Ovary (tissue), 9 donors: Measurements from ENCODE around the gene RASAL2. TPM values are rescaled to one million over a fixed set of nuclear protein-coding genes. Genes with fewer than 3 reads are reported as not detected.

Experiments used
- DNase-seq, 5 donors: peaks; one replicate each; pipeline ENCODE4 v3.0.0-alpha.2; 2019 to 2020
- H3K27ac ChIP-seq, 2 donors: fragments of 200-600 bp; one replicate each; pipeline versions ENCODE4 v1.5.1 to v1.8.0; 2019 to 2022
- H3K27me3 ChIP-seq: fragments of 200-600 bp; one replicate; pipeline ENCODE4 v1.8.0; 2022
- H3K36me3 ChIP-seq: fragments of 200-600 bp; sonication (generic); one replicate; pipeline ENCODE4 v1.5.1; 2019
- H3K4me1 ChIP-seq: one replicate; pipeline ENCODE4 v1.8.1; 2013; ENCODE audit warnings: mild to moderate bottlenecking, moderate library complexity; ENCODE audit not compliant: insufficient read depth
- H3K4me3 ChIP-seq: fragments of 200-600 bp; sonication (generic); one replicate; pipeline ENCODE4 v1.5.1; 2017
- H3K9me3 ChIP-seq, 2 donors: fragments of 200-600 bp in 1 of 2; sonication (generic) in 1 of 2; one replicate each; pipeline versions ENCODE4 v1.5.1 to v1.8.1; 2013 to 2019; ENCODE audit warnings: mild to moderate bottlenecking in 1 of 2, moderate library complexity in 1 of 2
- EP300 ChIP-seq: sonication (generic); formaldehyde crosslinking; IDR thresholded peaks from one replicate; pipeline ENCODE4 v1.6.1; 2017; ENCODE audit warnings: antibody characterized with exemption
- POLR2A ChIP-seq: fragments of 450-650 bp; IDR thresholded peaks from one replicate; pipeline ENCODE4 v1.6.1; 2017; ENCODE audit warnings: antibody characterized with exemption, mild to moderate bottlenecking, moderate library complexity
- WGBS, 3 donors: extraction: QIAGEN DNeasy Blood & Tissue Kit in 1 of 3; methylation state at CpG; one replicate each; pipeline versions ENCODE4 v1.1.5 to v1.1.7; 2013 to 2017; 5-methylcytosine and 5-hydroxymethylcytosine counted together
- intact Hi-C, 4 donors: fragments of 100-400 bp; cut with DNase I; formaldehyde crosslinking; loops; one replicate each; pipeline versions ENCODE4 v1.11.0 to v1.15.1; 2022 to 2023
- polyA plus RNA-seq, 2 donors: library from polyadenylated mRNA; stranded (reverse); fragments of 200-250 nt in 1 of 2; fragments of 350-450 nt in 1 of 2; fragmentation: Illumina TruSeq in 1 of 2; extraction: RNeasy Lipid Tissue Mini Kit (QIAGEN cat#74804) in 1 of 2; gene quantifications; one replicate each; pipeline ENCODE4 v1.2.3, GENCODE V29; 2013 to 2014
- total RNA-seq, 7 donors: library from RNA; depleted of rRNA in 2 of 7; stranded (reverse); fragments of >200 nt in 2 of 7; fragmentation: NEBNext Ultra II Directional in 3 of 7; extraction: Animal tissue kit (Norgen Biotek cat#: 25700) in 3 of 7; gene quantifications; one replicate each; pipeline versions ENCODE4 v1.1.0 to v1.2.4, GENCODE V29; 2016 to 2023
- TF ChIP-seq, protein P1 (sequence below), 3 donors: fragments of 450-650 bp in 2 of 3; fragments of 200-600 bp in 1 of 3; IDR thresholded peaks; one replicate each; pipeline versions ENCODE4 v1.5.1 to v1.8.0; 2016 to 2022; ENCODE audit warnings: antibody characterized with exemption in 3 of 3, mild to moderate bottlenecking in 1 of 3
- donor health status: DM: no; HTN: no; CAD: no; lungs with moderate emphysema.
- donor health status: DM: no; HTN: no; CAD: no.
- donor health status: Bipolar disorder and iron deficiency.
- donor health status: DM: yes; HTN: yes; CAD: no.
- donor health status: DM: no; HTN: no; CAD: no.
- donor health status: DM: yes; HTN: yes; CAD: no.

Gene RASAL2
- total and polyA plus RNA-seq, 9 donors: 4.2 to 20.5 (median 11.5) TPM

DNA sequence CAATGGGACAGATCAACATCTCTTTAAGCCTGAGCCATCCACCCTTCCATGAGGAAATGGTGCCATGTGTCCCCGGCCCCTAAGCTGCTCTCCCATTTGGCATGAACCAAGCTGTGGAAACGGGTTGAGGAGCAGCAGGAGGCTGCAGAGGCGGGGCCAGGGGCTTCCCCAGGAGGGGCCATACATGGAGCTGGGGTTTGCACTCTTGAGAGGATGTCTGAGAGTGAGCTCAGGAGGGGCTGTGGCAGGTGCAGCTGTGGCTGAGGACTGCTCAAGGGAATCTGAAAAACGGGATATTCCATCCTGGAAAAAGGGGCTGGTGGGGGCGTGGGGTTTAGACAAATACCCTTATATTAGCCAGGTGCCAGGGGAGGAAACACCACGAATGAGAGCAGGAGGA lies 409.9 kb downstream of the RASAL2 start:
- Histone ChIP-seq H3K27me3 (no peaks in the 10 kb centered on the region), H3K4me1 (no peaks in the 10 kb centered on the region), H3K9me3 (no peaks in the 10 kb centered on the region), H3K27ac (no peak overlapping the region), H3K4me3 (no peak overlapping the region), H3K36me3 (no peaks in the 10 kb centered on the region)
- TF ChIP-seq POLR2A (no peak), EP300 (no peak)
- TF ChIP-seq, protein P1, sequence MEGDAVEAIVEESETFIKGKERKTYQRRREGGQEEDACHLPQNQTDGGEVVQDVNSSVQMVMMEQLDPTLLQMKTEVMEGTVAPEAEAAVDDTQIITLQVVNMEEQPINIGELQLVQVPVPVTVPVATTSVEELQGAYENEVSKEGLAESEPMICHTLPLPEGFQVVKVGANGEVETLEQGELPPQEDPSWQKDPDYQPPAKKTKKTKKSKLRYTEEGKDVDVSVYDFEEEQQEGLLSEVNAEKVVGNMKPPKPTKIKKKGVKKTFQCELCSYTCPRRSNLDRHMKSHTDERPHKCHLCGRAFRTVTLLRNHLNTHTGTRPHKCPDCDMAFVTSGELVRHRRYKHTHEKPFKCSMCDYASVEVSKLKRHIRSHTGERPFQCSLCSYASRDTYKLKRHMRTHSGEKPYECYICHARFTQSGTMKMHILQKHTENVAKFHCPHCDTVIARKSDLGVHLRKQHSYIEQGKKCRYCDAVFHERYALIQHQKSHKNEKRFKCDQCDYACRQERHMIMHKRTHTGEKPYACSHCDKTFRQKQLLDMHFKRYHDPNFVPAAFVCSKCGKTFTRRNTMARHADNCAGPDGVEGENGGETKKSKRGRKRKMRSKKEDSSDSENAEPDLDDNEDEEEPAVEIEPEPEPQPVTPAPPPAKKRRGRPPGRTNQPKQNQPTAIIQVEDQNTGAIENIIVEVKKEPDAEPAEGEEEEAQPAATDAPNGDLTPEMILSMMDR (IDR thresholded peaks at IDR 0.05): no peak
- no peak for DNase-seq
- 77 to 86% (median 82%) methylated on average over 6 of the region's 6 CpGs for WGBS, 3 donors
- intact Hi-C loops: loop anchor here in 1 of 4 donors (5.0 kb wide), 1 partner anchor 192 kb away; no protein-coding TSS in a partner anchor

DNA sequence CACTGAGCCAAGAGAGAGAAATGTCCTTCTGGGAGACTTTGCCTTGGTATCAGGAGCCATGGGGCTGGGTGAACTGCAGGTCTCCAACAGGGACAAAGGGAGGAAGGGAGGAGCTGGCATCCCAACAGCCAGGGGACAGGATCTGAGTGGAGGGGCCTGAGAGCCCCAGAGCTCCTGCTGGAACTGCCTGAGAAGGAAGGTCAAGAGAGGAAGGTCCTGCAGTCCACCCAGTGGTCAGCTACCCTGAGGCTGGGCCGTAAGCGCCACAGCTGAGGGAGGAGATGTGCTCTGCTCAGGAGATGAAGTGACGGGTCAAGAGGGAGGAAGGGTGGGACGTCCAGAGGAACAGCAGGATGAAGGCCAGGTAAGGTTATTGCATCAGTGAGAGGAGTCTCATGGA lies 410.4 kb downstream of the RASAL2 start:
- intact Hi-C loops: loop anchor here in 1 of 4 donors (5.0 kb wide), 1 partner anchor 192 kb away; no protein-coding TSS in a partner anchor
- 86 to 94% (median 88%) methylated on average over 4 of the region's 4 CpGs for WGBS, 3 donors

GRCh38 chr1:178506177-178506576 lies 412.3 kb downstream of the RASAL2 start:
- 93 to 98% (median 95%) methylated on average over 6 of the region's 6 CpGs for WGBS, 3 donors
- no peak overlapping the region for H3K27ac ChIP-seq
- intact Hi-C loops: no loop called here

More for the DNA sequence above, 410.4 kb downstream of the RASAL2 start:
- H3K4me1 ChIP-seq: no peaks in the 10 kb centered on the region
- no peaks in the 10 kb centered on the region for H3K36me3 ChIP-seq
- TF ChIP-seq, protein P1 (IDR thresholded peaks at IDR 0.05): no peak
- TF ChIP-seq EP300 (no peak), POLR2A (no peak)
- H3K27me3 ChIP-seq: no peaks in the 10 kb centered on the region
- no peaks in the 10 kb centered on the region for H3K9me3 ChIP-seq
- no peak for DNase-seq
- H3K4me3 ChIP-seq: no peak overlapping the region
- no peak overlapping the region for H3K27ac ChIP-seq

GRCh38 chr1:178506669-178507068 lies 412.8 kb downstream of the RASAL2 start:
- intact Hi-C loops: no loop called here
- TF ChIP-seq, protein P1 (IDR thresholded peaks at IDR 0.05): no peak
- TF ChIP-seq POLR2A (no peak), EP300 (no peak)
- Histone ChIP-seq H3K27ac (no peak overlapping the region), H3K27me3 (no peaks in the 10 kb centered on the region), H3K36me3 (no peaks in the 10 kb centered on the region), H3K4me1 (no peaks in the 10 kb centered on the region), H3K9me3 (no peaks in the 10 kb centered on the region), H3K4me3 (no peak overlapping the region)
- 85 to 93% (median 86%) methylated on average over 6 of the region's 6 CpGs for WGBS, 3 donors
- no peak for DNase-seq

More at GRCh38 chr1:178506177-178506576, 412.3 kb downstream of the RASAL2 start:
- Histone ChIP-seq H3K36me3 (no peaks in the 10 kb centered on the region), H3K9me3 (no peaks in the 10 kb centered on the region), H3K4me3 (no peak overlapping the region), H3K4me1 (no peaks in the 10 kb centered on the region), H3K27me3 (no peaks in the 10 kb centered on the region)
- DNase-seq: no peak
- TF ChIP-seq POLR2A: no peak
- TF ChIP-seq EP300: no peak
- TF ChIP-seq, protein P1 (IDR thresholded peaks at IDR 0.05): no peak
